Stimulated activated naive CD8-positive, alpha-beta T cell treated with anti-CD3 and anti-CD28 coated beads, Interleukin-15, Interleukin-2, amounts not matched to agents 100 ng/mL and 50 ng/mL, for 24 hours (primary cell): ENCODE results near the gene APBA2.

Source experiments
- H3K27ac Mint-ChIP-seq: one replicate; pipeline ENCODE4 v1.8.0; 2021; ENCODE audit warnings: mild to moderate bottlenecking, mixed read lengths
- H3K27me3 Mint-ChIP-seq: one replicate; pipeline ENCODE4 v1.8.0; 2021; ENCODE audit warnings: mixed read lengths
- H3K36me3 Mint-ChIP-seq: one replicate; pipeline ENCODE4 v1.8.0; 2021; ENCODE audit warnings: low read depth, mixed read lengths
- H3K4me1 Mint-ChIP-seq: one replicate; pipeline ENCODE4 v1.8.0; 2021; ENCODE audit warnings: low read depth, mixed read lengths
- H3K4me3 Mint-ChIP-seq: one replicate; pipeline ENCODE4 v1.8.0; 2021; ENCODE audit warnings: mild to moderate bottlenecking, mixed read lengths
- H3K9me3 Mint-ChIP-seq: one replicate; pipeline ENCODE4 v1.8.0; 2021; ENCODE audit warnings: mixed read lengths

APBA2 gene

DNA sequence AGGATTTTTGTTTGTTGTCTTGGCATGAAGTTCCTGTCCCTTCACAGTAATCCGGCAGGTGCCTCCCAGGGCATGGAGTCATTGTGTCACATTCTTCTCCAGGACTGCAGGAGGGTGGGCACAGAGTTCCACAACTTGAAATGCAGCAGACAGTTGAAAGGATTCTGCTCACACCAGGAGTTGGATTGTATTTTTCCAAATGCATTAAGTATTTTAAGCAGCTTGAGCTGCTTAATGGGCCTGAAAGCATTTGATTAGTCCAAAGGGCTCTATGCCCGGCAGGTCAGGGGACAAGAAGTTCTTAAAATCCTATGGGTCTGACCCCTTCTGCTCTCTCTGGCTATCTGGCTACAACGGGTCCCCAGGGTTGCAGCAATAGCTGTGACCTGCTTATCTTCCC is 92.9 kb downstream of the APBA2 start:
- Mint-ChIP-seq H3K36me3 (no peaks in the 10 kb centered on the region), H3K27ac (no peak overlapping the region), H3K4me3 (no peak overlapping the region), H3K9me3 (no peaks in the 10 kb centered on the region), H3K4me1 (peaks cover 22% of the 10 kb centered on the region), H3K27me3 (no peaks in the 10 kb centered on the region)

DNA sequence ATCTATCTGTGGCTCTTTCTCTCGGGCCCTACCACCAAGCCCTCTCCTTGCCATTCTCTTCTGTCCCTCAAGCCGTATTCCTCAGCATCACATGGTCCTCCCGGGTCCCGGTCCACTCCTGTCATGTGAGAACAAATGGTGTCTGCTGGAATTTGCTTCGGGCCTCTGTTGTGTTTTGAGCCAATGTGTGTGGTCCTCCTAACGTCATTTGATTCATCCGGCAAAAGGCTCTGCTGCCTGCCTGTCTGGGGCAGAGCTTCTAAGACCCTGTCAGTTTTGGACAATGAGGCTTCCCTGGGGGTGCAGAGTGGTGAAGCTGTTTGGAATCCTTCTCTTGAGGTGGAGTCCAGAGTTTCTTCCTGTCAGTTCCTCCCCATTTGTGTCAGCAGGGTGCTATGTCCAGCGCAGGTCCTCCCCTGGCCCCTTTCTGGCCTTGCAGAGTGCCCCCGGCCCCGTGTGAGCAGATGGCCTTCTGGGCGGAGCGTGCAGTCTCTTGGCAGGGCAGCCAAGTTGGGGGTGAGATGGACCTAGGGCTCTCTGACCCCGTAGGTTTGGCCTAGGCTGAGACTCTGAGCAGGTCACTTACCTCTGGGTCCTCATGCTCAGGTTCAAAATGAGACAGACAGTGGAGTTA is 93.6 kb downstream of the APBA2 start:
- Mint-ChIP-seq H3K4me3 (no peak overlapping the region), H3K36me3 (no peaks in the 10 kb centered on the region), H3K27me3 (no peaks in the 10 kb centered on the region), H3K4me1 (peaks cover 18% of the 10 kb centered on the region), H3K27ac (no peak overlapping the region), H3K9me3 (no peaks in the 10 kb centered on the region)

DNA sequence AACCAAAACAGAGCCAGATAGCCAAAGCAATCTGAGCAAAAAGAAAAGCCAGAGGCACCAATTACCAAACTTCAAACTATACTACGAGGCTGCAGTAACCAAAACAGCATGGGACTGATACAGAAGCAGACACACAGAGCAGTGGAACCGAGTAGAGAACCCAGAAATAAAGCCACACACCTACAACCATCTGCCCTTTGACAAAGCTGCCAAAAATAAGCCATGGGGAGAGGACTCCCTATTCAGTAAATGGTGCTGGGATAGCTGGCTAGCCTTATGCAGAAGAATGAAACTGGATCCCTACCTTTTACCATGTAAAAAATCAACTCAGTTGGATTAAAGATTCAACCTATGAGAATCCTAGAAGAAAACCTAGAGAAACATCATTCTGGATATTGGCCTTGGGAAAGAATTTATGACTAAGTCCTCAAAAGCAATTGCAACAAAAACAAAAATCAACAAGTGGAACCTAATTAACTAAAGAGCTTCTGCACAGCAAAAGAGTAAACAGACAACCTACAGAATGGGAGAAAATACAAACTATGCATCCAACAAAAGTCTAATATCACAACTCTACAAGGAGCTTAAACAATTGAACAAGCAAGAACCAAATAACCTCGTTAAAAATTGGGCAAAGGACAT is 95.1 kb downstream of the APBA2 start:
- Mint-ChIP-seq H3K4me3 (no peak overlapping the region), H3K9me3 (no peaks in the 10 kb centered on the region), H3K4me1 (peaks cover 21% of the 10 kb centered on the region), H3K36me3 (no peaks in the 10 kb centered on the region), H3K27me3 (no peaks in the 10 kb centered on the region), H3K27ac (no peak overlapping the region)

DNA sequence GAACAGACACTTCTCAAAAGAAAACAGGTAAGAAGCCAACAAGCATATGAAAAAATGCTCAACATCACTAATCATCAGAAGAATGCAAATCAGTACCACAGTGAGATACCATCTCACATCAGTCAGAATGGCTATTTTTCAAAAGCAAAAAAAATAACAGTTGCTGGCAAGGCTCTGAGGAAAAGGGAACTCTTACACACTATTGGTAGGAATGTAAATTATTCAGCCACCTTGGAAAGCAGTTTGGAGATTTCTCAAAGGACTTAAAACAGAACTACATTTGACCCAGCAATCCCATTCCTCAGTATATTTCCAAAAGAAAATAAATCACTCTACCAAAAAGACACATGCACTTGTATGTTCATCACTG is 95.6 kb downstream of the APBA2 start:
- Mint-ChIP-seq H3K36me3 (no peaks in the 10 kb centered on the region), H3K27me3 (no peaks in the 10 kb centered on the region), H3K9me3 (no peaks in the 10 kb centered on the region), H3K4me3 (no peak overlapping the region), H3K27ac (no peak overlapping the region), H3K4me1 (peaks cover 25% of the 10 kb centered on the region)

DNA sequence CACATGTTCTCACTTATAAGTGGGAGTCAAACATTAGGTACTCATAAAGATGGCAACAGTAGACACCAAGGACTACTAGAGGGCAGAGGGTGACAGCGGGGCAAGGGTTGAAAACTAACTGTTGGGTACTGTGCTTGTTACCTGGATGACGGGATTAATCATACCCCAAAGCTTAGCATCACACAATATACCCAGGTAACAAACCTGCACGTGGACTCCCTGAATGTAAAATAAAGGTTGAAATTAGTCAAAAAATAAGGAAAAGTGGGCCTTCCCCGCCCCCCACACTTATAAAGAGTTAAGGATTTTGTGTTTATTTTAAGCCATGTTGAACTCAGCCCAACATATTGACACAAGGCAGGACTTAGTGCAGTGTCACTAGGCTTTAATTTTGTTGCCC is 96.1 kb downstream of the APBA2 start:
- Mint-ChIP-seq H3K27ac (no peak overlapping the region), H3K27me3 (no peaks in the 10 kb centered on the region), H3K4me1 (peaks cover 29% of the 10 kb centered on the region), H3K4me3 (no peak overlapping the region), H3K9me3 (no peaks in the 10 kb centered on the region), H3K36me3 (peaks cover under 1% of the 10 kb centered on the region)

DNA sequence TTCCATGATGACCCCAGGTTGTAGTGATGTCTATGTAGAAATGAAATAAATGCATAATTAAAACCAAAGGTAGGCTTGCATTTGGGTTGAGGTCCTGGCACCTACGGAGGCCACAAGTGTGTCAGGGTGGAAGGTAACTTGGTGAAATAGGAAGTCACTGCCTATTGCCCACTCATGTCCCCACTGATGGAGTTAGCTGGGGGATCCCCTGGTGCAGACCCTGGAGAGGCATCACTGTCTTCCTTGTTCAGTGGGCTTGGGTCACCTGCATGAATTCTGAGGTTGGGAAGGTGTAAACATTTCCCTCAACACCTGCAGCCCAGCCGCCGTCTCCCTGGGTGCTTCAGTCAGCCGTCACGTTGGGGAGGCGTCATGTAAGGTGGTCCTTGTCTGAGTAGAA is 97.1 kb downstream of the APBA2 start:
- Mint-ChIP-seq H3K27ac (no peak overlapping the region), H3K27me3 (no peaks in the 10 kb centered on the region), H3K9me3 (no peaks in the 10 kb centered on the region), H3K4me1 (peaks cover 31% of the 10 kb centered on the region), H3K4me3 (no peak overlapping the region), H3K36me3 (peaks cover 4% of the 10 kb centered on the region)

DNA sequence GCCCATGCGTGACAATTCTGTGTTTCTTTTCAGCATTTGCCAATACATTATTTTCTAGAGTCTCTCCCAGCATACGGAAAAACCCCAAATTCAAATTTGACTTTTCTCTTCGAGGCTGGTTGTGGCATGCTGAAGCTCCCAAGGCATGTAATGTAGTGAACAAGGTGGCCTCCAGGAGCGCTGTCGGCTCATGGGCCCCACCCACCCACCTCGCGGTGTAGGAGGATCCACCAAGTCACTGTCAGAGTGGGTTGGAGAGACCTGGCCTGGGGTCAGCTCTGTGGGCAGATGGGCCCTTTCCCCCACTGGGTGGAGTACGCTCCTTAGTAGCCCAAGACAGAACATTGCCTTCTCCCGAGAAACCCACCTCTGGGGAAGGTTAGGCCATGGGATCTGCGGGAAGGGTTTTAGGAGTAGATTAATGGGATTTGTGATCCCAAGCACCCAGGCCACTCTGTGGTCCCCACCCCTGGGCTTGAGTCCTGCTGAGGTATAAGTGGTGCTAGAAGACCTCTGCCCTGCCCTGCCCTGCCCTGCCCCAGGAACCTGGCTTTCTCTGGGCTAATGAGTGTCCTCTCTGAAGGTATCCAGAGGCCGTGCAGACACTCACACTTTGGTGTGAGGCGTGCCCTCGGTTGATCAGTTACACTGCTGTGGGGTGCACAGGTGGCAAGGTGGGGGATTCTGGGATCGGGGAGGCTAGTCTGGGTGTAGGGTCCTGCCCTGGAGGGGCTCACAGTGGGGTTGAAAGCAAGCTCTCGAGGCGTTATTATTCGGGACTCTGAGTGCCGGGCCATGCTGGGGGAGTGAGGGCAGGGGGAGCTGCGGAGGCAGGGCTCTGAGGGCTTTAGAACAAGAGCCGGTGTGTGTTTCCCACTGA is 97.9 kb downstream of the APBA2 start:
- Mint-ChIP-seq H3K27me3 (no peaks in the 10 kb centered on the region), H3K4me1 (peaks cover 31% of the 10 kb centered on the region), H3K36me3 (peaks cover 4% of the 10 kb centered on the region), H3K27ac (no peak overlapping the region), H3K4me3 (no peak overlapping the region), H3K9me3 (no peaks in the 10 kb centered on the region)

DNA sequence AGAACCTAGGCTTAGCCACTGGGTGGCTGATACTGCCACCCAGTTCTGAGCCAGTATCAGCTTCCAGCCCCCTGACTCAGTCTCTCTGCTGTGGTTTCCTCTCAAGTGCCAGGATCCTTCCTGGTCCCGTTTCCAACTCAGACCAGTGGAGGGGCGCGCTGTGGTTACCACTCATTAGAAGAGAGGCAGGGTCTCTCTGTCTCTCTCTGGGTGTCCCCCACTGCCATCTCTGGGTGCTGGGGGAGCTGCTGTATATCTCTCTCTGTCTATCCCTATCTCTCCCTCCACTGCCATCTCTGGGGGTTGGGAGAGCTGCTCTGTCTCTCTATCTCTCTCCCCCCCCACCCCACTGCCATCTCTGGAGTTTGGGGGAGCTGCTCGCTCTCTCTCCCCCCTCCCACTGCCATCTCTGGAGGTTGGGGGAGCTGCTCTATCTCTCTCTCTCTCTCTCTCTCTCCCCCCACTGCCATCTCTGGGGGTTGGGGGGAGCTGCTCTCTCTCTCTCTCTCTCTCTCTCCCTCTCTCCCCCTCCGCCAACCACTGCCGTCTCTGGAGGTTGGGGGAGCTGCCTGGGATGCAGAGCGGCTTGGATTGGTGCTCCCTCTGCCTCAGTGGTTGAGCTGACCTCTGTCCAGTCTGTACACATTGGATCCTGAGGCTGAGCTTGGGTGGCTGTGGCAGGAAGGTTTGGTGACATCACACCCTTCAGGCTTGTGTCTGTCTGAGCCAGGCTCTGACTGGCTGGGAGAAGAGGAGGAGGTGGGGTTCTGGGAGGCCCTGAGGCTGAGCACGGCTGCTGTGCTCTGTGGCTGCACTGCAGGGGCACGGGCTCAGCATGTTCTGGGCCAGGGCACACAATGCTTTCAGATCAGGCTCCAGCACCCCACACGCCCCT is 98.9 kb downstream of the APBA2 start:
- H3K27ac Mint-ChIP-seq = peak overlapping the region; percentile 60
- peaks cover 4% of the 10 kb centered on the region for H3K36me3 Mint-ChIP-seq
- peaks cover 32% of the 10 kb centered on the region for H3K4me1 Mint-ChIP-seq
- no peaks in the 10 kb centered on the region for H3K27me3 Mint-ChIP-seq
- H3K9me3 Mint-ChIP-seq = no peaks in the 10 kb centered on the region
- no peak overlapping the region for H3K4me3 Mint-ChIP-seq

DNA sequence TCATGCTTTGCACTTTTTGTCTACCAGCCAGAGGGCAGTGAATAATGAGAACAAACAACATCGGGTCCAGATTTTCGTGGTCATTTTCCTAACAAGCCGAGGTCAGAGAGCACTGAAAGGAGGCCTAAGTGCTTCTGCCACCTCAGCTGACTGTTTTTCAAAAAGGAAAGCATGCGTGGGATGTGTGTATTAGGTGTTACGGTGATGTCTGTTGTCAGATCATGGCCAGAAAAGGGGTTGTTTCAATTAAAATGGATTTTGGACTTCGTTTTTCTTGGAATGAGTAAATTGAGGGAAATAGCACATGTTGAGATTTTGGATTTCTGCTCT is 99.5 kb downstream of the APBA2 start:
- no peaks in the 10 kb centered on the region for H3K27me3 Mint-ChIP-seq

DNA sequence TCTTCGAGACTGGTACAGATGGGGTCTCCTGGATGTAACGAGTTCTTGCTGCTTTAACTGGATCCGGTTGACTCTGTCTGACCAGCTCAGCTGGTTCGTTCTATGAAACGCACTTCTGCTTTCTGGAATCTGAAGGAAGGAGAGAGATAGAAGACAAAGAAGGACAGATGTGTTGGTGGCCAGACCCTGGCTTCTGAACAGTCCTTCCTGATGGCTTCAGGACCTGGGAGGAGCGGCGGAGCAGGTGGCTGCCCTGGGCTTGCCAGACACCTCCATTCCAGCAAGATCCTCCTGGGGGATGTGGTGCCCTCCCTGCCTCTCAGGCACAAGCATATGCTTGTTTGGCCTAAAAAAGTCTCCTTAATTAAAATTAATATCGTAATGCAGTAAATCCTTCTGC is 99.9 kb downstream of the APBA2 start:
- no peak overlapping the region for H3K27ac Mint-ChIP-seq

More for the DNA sequence above, 99.5 kb downstream of the APBA2 start:
- Mint-ChIP-seq H3K36me3 (peaks cover 4% of the 10 kb centered on the region), H3K9me3 (no peaks in the 10 kb centered on the region), H3K4me3 (no peak overlapping the region), H3K27ac (peak overlapping the region; percentile 60), H3K4me1 (peaks cover 35% of the 10 kb centered on the region)

DNA sequence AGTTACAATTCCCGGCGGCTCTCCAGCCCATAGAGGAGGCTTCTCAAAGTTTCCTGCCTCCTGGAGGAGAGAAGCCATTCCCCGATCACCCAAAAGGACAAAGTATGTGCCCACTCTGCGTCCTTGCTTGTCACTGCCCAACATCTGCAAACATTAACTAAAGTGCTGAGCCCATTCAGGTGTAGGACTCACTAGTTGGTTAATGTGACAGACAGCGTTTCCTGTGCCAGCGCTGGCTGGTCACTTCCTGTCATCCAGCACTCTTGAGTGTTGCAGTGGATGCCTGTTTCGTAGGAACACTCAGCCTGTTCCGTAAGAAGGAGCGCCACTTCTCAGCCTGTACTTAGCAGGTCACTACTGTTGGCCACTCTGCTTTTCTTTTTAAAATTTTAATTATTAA is 100.3 kb downstream of the APBA2 start:
- no peak overlapping the region for H3K27ac Mint-ChIP-seq
- H3K4me3 Mint-ChIP-seq = peak overlapping the region; percentile 52
- peaks cover 35% of the 10 kb centered on the region for H3K4me1 Mint-ChIP-seq

More for the DNA sequence above, 99.9 kb downstream of the APBA2 start:
- H3K9me3 Mint-ChIP-seq = no peaks in the 10 kb centered on the region
- no peaks in the 10 kb centered on the region for H3K27me3 Mint-ChIP-seq
- H3K36me3 Mint-ChIP-seq = peaks cover 4% of the 10 kb centered on the region
- peak overlapping the region; percentile 52 for H3K4me3 Mint-ChIP-seq
- peaks cover 35% of the 10 kb centered on the region for H3K4me1 Mint-ChIP-seq

DNA sequence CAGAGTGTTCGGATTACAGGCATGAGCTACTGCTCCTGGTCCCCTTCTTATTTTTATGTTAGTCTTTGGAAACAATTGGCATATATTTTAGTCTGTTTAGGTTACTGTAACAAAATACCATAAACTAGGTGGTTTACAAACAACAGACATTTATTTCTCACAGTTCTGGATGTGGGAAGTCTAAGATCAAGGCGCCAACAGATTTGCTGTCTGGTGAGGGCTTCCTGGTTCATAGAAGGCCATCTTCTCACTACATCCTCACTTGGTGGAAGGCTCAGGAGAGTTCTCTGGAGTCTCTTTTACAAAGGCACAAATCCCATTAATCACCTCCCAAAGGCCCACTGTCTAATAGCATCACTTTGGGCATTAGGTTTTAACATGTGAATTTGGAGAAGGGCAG is 101.0 kb downstream of the APBA2 start:
- no peak overlapping the region for H3K4me3 Mint-ChIP-seq
- H3K36me3 Mint-ChIP-seq = peaks cover 4% of the 10 kb centered on the region
- H3K4me1 Mint-ChIP-seq = peaks cover 35% of the 10 kb centered on the region
- no peak overlapping the region for H3K27ac Mint-ChIP-seq
- H3K27me3 Mint-ChIP-seq = no peaks in the 10 kb centered on the region
- H3K9me3 Mint-ChIP-seq = no peaks in the 10 kb centered on the region

More for the DNA sequence above, 100.3 kb downstream of the APBA2 start:
- Mint-ChIP-seq H3K36me3 (peaks cover 4% of the 10 kb centered on the region), H3K9me3 (no peaks in the 10 kb centered on the region), H3K27me3 (no peaks in the 10 kb centered on the region)

DNA sequence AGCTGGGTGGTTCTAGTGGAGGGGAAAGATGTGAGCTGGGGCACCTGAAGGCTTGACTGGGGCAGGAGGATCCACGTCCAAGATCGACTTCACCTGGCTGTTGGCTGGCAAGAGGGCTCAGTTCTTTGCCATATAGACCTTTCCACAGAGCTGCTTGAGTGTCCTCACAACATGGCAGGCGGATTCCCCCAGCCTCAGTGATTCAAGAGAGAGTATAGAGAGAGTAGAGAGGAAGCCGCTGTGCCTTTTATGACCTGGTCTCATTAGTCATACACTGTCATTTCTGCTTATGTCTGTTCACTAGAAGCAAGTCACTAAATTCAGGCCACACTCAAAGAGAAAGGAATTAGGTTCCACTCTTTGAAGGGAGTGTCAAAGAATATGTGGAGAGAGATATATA is 101.6 kb downstream of the APBA2 start:
- peaks cover 4% of the 10 kb centered on the region for H3K36me3 Mint-ChIP-seq
- no peaks in the 10 kb centered on the region for H3K9me3 Mint-ChIP-seq
- no peaks in the 10 kb centered on the region for H3K27me3 Mint-ChIP-seq
- H3K27ac Mint-ChIP-seq = no peak overlapping the region
- H3K4me1 Mint-ChIP-seq = peaks cover 35% of the 10 kb centered on the region
- no peak overlapping the region for H3K4me3 Mint-ChIP-seq

DNA sequence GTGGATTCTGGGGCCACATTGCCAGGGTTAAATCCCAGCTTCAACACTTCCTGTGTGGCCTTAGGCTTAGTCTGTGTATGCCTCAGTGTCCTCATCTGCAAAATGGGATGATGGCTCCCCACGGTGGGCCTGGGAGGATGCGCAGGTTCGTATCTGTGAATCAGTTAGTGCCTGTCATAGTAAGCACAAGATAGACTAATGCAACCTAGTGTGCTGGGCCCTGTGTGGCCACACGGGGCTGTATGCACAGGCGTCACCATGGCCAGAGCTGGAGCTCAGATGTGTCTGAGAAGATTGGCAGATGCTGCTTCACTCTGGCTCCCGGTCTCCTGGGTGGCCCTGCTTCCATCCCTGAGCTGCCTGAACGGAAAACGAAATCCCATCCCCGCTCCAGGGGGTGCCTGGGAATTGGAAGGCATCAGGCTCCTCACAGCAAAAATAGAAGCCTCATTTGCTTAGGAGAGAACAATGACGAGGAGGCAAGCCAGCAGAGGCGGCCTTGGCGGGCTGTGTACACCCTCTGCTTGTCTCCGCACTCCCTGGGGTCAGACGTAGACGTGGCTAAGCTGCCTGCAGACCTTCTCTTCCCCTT is 103.6 kb downstream of the APBA2 start:
- Mint-ChIP-seq H3K27me3 (no peaks in the 10 kb centered on the region), H3K27ac (no peak overlapping the region), H3K4me1 (peaks cover 51% of the 10 kb centered on the region), H3K4me3 (no peak overlapping the region), H3K9me3 (no peaks in the 10 kb centered on the region), H3K36me3 (peaks cover 4% of the 10 kb centered on the region)
